Left ventricle myocardium superior (tissue), 1 donor: ENCODE data around the gene PCDH9. TPM values are rescaled to one million over a fixed set of nuclear protein-coding genes. Genes with fewer than 3 reads are reported as not detected.
A peak's percentile ranks its signal among the peaks of the same experiment; 100 is the strongest.

ENCODE experiments used
- ATAC-seq: fragments of 200-7000 bp; cut with Tn5 transposase; one replicate; pipeline ENCODE4 v1.9.1; 2020; ENCODE audit warnings: mild to moderate bottlenecking, moderate library complexity
- DNase-seq: peaks from one replicate; pipeline ENCODE4 v3.0.0-alpha.2; 2020
- intact Hi-C: fragments of 100-400 bp; cut with micrococcal nuclease; formaldehyde crosslinking; loops from one replicate; pipeline ENCODE4 v1.11.0; 2022
- total RNA-seq: library from RNA; stranded (reverse); fragmentation: NEBNext Ultra II Directional; extraction: Animal tissue kit (Norgen Biotek cat#: 25700); gene quantifications from one replicate; pipeline ENCODE4 v1.2.1, GENCODE V29; 2021
- donor health status: DM: no; HTN: yes; CAD: no; lungs with severe emphysema.

Gene PCDH9
- total RNA-seq, 1 donor from 2014 or later = 12.9 TPM

DNA sequence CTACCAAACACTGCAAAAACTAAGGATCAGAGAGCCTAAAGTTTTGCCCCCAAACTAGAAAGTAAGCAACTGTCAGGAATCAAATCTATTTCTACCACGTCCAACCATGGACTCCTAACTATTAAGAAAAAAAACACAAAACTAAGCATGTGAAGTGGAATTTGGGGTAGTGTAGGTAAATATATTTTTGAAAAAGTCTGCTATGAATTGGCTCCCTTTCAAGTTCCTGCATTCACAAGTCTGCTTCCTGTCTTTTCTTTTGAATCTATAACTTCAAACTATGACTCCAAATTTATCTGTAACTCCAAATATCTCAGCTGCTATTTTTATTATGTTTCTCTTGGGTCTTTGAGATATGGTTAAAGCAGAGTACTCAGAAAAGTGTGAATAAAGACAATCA is 47.0 kb downstream of the PCDH9 start:
- intact Hi-C loops = no loop called here
- no peak for ATAC-seq
- no peak for DNase-seq

DNA sequence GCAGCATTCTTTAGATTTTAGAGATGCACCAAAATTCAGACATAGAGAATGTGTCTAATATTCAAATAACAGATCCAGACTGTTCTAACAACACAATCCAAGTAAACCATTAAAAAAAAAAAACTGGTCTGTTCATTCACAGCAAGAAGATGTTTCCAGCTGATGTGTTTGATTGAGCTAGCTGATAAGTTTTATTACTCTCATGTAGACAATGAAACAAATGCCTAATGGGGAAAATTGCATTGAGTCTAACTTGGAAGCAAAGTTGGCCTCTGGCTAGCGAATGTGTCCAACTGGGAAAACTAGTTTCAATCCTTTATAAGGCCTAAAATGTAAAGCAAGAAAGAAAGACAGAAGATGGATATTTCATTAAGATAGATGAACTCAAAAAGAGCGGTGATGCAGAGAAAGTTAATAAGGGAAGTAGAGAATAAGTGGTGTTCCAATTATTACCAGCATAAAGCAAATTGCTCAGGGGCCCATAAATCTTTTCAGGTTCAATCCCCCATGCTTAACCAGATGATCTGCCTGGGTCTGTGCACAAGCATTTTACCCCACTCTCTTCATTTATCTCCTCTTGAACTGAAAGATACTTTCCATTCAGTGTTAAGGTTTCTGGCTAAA is 54.2 kb downstream of the PCDH9 start:
- ATAC-seq (no peak), DNase-seq (no peak)
- intact Hi-C loops = no loop called here

DNA sequence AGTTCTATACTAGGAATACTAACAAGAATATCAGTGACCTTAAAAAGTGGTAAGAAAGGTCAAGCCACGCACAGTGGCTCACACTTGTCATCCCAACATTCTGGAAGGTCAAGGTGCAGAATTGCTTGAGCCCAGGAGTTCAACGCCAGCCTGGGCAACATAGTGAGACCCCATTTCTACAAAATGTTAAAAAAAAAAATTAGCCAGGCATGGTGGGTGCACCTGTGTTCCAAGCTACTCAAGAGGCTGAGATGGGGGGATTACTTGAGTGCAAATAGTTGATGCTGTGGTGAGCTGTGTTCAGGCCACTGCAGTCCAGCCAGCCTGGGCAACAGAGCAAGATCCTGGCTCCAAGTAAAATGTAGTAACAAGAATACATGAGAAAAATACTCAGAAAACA is 61.8 kb downstream of the PCDH9 start:
- intact Hi-C loops = no loop called here
- ATAC-seq (no peak), DNase-seq (no peak)

DNA sequence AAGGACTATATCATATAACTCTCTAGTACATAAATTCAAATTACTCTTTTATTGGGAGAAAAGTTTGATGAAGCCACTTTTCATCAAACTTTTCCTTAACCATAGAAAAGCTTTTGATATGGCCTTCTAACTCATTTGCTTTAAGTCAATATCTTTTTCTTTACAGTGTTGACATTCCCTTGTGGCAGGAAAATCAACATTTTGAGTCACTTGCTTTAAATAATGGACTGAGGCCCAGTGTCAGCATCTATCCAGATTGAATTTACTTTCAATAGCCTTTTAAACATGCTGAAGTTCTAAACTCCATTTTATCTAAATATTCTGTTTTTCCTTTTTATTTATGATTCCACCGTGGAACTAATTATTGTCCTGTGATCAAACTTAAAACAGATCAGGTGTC is 62.7 kb downstream of the PCDH9 start:
- intact Hi-C loops = no loop called here
- DNase-seq (no peak), ATAC-seq (no peak)

DNA sequence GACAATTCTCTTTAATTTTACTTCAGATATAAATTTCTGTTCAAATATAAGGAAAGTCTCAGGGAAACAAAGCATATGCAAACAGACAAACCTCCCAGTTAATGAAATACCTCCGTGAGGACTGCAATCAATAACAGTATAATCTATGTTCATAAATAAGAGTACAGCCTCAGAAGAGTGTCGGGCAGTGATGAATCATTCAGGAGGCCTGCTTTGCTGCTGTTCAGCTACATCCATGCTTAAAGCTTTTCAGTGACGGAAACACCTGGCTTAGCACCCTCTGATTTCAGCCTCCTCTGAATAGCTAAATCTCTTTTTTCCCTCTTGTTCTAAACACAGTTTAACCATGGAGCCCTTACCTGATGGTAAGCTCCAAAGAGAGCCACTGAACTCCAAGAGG is 69.0 kb downstream of the PCDH9 start:
- no peak for DNase-seq
- ATAC-seq = no peak
- intact Hi-C loops = no loop called here

DNA sequence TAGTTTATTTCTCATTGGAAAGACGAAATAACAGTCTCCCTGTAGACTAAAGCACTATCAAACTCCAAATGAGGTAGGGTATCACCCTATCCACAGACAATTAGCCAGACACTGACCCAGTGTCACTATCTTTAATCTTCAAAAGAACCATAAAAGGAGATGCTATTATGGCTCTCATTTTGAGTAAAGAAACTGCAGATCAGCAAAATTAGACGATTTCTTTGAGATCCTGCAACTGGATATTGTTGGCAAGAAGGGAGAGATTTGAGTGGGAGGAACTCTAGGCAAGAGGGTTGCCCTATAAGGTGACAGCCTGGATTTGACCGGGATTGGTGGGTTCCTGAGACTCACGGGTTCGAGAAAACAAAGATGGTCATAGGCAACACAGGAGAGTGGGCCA is 71.2 kb downstream of the PCDH9 start:
- intact Hi-C loops = no loop called here
- DNase-seq = no peak
- no peak for ATAC-seq

DNA sequence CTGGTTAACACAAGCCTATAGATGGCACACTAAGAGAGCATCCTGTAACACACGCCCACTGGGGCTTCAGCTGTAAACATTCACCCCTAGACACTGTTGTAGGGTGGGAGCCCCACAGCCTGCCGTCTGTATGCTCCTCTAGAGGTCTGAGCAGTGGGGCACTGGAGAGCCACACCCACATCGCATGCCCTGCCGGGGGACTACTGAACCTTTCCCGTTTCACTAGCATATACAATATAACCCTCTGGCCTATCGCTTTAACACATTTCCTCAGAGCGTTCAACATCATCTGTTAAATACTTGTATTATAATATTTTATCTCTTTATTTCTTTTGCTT is 73.4 kb downstream of the PCDH9 start:
- DNase-seq (no peak), ATAC-seq (no peak)
- intact Hi-C loops = no loop called here

DNA sequence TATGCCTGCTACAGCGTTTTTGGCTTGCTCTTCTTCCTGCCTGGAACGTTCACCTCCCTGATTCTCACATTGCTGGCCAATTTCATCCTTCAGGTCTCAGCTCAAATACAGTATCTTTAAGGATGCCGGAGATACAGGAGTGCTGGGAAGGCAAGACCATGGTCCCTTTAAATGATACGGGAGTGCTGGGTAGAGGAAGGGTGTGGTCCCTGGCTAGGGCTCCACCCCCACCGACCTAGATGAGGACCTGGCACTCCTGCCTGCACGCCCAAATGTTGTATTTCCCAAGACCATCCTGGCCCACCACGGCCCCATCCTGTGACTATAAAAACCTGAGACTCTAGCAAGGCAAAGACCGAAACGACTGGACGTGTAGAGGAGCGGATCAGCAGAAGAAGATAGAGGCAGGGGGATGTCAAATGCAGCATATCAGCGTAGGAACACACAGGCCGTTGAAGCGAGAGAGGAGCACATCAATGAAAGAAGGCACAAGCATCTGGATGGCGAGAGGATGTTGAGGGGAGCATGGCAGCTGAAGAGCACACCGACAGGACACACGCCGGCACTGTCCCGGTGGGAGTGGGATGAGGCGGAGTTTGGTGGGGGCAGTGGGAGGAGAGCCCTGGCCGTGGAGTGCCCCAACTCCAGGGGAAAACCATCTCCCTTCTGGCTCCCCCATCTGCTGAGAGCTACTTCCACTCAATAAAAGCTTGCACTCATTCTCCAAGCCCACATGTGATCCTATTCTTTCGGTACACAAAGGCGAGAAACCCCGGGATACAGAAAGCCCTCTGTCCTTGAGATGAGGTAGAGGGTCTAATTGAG is 74.0 kb downstream of the PCDH9 start:
- intact Hi-C loops = no loop called here
- DNase-seq (no peak), ATAC-seq (no peak)

DNA sequence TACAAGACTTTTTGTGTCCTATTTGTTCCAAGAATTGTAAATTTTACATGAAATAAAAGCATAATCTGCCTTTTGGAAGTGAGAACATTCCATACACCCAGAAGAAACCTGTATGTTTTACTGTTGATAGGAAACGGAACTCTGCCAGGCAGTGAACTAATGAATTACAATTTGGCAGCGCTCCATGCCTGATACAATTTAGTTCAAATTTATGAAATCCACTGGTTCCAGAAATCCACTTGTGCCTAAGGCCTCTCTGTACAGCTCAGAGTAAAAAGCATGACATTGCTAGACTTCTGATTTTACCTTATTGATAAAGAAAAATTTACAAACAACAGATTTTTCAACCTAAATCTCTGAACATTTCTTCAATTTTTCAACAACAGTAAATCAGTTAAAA is 78.1 kb downstream of the PCDH9 start:
- ATAC-seq = no peak
- intact Hi-C loops = no loop called here
- DNase-seq = no peak

DNA sequence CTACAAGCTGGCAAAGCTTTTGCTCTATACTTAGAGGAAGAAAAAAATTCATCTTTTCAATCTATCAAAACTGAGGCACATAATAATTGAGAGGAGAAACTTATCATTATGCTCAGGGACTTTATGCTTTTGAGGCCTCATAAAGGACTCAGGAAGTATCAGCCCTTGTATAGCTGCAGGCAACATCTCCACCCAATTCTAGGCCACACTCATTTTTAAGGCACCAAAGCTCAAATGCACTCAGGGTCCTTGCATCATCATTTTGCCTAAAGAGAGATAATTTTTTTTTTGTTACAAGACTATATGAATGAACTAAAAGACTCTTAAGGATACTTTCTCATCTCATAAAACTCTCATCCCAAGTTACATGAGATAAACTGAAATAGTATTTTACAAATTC is 78.5 kb downstream of the PCDH9 start:
- ATAC-seq = no peak
- intact Hi-C loops = no loop called here
- no peak for DNase-seq

DNA sequence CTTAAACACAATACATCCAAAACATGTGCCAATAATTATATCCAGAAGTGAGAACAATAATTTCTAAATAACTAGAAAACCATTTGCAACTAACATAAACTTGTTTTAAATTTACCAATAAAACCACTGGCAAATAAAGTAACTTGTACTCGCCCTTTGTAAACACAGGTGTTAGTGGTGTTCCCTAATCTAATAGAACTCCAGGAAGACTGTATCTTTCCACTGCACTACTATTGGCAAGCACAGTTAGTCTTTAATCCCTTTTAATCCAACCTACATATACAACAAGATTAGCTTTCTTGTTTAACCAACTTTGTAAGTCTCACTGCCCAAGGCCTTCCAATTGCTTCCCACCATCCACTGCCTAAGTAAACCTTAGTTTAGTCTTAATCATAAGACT is 79.5 kb downstream of the PCDH9 start:
- intact Hi-C loops = no loop called here
- ATAC-seq = no peak
- no peak for DNase-seq

DNA sequence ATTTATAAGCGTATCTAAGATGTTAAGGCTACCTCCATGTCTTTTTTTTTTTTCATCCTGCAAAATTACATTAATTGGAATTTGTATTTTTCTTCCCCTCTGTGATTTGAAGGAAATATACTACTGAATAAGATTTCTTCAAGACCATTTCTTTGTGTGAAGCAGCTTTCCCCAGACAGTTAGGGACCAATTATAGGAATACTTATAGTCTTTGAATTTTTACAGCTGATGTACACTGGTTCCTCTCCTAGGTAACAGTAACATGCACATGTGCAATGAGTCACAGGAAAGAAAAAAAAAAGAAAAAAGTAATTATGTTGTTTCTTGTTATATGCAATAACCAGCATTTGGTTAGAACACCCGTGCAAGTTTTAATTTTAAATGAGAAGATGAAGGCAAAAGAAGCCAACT is 82.0 kb downstream of the PCDH9 start:
- intact Hi-C loops = no loop called here
- DNase-seq = no peak
- ATAC-seq = peak; percentile 35

DNA sequence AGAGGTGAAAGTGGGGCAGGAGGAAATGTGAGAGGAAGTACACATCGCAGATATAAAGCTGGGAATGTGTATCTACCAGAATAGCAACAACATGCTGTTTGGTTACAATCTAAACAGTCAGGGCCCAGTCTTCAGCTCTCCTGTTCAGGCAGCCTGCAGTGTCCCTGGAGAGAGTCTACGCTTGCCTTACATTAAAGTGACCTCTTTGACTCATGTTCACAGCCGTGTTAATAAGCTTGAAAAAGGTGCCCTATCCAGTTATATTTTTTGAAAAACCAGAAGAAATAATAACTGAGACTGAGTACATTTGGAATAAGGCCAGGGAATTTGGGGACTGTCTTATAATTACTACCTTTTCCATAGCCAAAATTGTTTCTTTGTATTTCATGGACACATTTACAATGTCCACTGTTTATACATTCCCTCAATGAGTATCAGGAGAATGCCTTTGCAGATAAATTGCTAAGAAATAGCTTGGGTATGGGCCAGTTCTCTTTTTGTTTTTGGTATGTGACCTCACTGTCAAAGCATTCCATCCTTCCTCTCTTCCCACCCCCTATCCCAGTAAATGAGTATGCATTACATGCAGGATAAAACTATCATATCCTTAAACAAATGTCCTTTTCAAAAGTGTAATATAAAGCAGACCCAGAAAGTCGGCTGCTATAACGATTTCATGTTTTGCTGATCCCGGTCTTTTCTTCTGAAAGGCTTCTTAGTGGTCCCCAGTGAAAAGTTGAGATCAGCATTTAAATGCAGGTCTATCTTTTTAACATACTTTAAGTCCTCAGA is 82.6 kb downstream of the PCDH9 start:
- ATAC-seq (peak; percentile 93), DNase-seq (no peak)
- intact Hi-C loops = no loop called here

DNA sequence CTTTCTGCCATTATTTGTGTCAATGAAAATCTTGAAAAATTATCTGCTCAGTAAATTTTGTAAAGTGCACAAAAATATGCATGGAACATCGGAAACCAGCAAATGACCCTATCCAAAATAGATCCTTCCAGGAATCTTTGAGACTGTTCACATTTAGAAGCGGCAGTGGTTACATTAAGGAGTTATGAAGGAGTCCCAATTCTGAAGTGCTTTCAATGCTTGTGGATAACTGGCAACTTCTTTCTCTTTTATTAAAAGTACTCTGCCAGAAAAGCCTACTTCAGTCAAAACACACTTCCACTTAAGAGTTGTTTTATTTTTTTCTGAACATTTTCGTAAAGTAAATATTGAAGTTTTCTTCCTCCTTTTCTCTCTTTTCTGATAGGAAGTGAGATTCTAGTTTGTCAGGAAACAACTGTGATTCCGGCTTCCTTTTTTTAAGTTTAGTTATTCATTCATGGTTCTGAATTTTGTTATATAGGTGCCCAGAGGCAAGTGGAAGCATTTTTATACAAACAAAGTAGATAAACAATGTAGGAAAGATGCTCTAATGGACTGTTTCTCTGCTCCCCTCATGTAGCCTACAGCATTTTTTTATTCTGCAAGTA is 83.5 kb downstream of the PCDH9 start:
- DNase-seq = no peak
- intact Hi-C loops = no loop called here

DNA sequence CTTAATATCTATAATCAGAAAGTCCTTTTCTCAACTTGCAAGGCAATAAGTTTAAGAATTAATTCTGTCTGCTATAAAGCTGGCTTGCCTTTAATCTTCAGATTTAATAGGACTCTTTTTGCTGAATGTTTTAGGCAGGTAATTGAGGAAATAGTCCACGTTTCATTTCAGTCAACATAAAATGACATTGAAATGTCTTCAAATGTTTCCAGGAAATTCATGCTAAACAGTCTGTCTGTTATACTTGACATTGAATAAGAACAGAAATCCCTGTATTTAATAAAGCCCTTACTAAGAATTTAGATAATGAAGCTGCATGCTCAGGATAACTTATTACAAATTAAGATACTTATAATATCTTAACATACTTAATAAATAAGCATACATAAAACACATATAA is 84.2 kb downstream of the PCDH9 start:
- intact Hi-C loops = no loop called here
- DNase-seq = no peak
- ATAC-seq = no peak

More for the DNA sequence above, 83.5 kb downstream of the PCDH9 start:
- no peak for ATAC-seq

DNA sequence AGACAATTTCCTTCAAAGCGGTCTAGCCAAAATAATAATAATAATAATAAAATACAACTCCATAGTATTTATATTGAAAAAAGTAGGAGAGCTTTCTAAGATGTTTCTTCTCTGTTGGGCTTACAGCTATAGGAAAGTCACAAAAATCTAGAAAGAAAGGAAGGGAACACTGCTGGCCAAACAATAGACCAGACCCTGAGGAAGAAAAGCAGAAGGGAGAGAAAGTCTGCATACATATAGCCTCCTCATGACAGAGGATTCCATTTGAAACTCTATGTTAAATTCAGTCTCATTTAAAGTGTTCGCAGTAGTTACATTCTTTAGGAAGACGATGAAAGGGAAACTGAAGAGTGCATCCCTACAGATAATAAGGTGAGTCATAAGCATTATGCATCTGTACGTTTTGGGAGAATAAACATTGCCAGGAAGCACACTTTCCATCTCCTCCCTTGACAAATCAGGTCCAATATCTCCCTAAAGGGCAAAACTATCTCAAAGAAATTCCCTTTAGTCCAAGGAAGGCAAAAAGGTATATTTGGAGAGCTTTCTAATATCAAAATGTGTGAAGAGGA is 86.5 kb downstream of the PCDH9 start:
- intact Hi-C loops = no loop called here
- DNase-seq (no peak), ATAC-seq (no peak)

DNA sequence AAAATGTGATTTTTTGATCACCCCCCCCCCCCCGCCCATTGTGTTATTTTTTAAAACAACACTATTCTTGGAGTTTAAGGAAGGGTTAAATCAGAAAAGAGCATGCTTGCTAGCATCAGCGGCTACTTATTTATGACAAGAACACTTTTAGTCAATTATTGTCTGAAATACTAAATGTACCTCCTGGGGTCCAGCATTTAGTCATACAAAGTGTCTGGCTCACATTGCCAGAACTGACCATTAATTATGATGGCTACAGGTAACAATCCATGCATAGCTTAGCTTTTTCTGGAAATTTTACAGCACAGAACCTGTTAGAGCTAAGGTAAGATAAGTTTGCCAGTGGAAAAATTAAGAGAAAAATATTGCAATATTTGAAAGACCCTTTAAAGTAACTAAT is 90.1 kb downstream of the PCDH9 start:
- intact Hi-C loops = no loop called here
- ATAC-seq = no peak
- no peak for DNase-seq

DNA sequence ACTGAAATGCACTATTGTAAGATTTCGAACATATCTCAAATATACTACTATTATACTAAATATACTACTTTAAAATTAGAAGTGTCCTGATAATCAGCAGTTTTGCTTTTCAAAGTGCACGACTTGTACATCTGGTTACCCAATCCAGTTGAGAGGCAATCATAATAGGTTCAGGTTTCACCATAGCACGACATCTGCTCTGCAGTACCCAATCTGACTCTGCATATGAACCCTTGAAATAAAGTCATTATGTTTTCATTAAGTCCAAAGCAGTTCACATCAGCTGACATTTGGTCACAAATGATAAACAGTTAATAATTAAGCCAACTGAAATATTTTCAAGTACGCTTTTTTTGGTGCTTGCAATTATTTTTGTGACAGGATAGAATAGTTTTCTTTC is 90.6 kb downstream of the PCDH9 start:
- ATAC-seq = peak; percentile 28
- DNase-seq = no peak
- intact Hi-C loops = no loop called here

DNA sequence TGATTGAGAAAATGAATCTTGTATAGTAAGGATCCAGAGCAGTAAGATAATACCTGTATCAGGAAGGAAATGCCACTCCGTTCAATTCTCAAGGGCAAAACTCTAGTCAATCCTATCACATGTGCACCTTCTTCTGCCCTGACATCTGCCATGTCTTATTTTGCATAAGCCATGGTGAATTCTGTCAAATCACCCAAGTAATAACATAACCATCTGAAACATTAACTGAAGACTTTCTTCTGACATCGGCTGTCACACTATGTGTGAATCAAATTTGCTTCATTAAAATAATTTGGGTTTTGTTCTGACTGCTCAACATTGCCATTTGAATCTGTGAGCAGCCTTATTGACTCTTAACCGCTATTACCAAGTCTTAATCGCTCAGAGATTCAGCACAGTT is 91.2 kb downstream of the PCDH9 start:
- ATAC-seq (no peak), DNase-seq (no peak)
- intact Hi-C loops = no loop called here
